Activated naive CD4-positive, alpha-beta T cell treated with anti-CD3 and anti-CD28 coated beads for 36 hours (primary cell): Measurements from ENCODE around the gene RIMS1. TPM values are rescaled to one million over a fixed set of nuclear protein-coding genes. Genes with fewer than 3 reads are reported as not detected.

Experiments
- CTCF ChIA-PET: fragments of 350-600 bp; sonication (Branson Sonifier 250); formaldehyde crosslinking; loops from one replicate; lab custom pipeline; 2021; ENCODE audit warnings: antibody characterized with exemption; lab: Charles Lee
- DNase-seq: peaks from one replicate; pipeline ENCODE4 v3.0.0-alpha.2; 2020
- H3K27ac Mint-ChIP-seq: one replicate; pipeline ENCODE4 v1.8.0; 2021; ENCODE audit warnings: mild to moderate bottlenecking, mixed read lengths
- H3K27me3 Mint-ChIP-seq: one replicate; pipeline ENCODE4 v1.8.0; 2021; ENCODE audit warnings: low read depth, mixed read lengths
- H3K36me3 Mint-ChIP-seq: one replicate; pipeline ENCODE4 v1.8.0; 2021; ENCODE audit warnings: low read depth, mixed read lengths
- H3K4me1 Mint-ChIP-seq: one replicate; pipeline ENCODE4 v1.8.0; 2021; ENCODE audit warnings: low read depth, mixed read lengths
- H3K4me3 Mint-ChIP-seq: one replicate; pipeline ENCODE4 v1.8.0; 2021; ENCODE audit warnings: mild to moderate bottlenecking, moderate library complexity, mixed read lengths
- H3K9me3 Mint-ChIP-seq: one replicate; pipeline ENCODE4 v1.8.0; 2021; ENCODE audit warnings: mixed read lengths
- intact Hi-C: fragments of 100-400 bp; cut with micrococcal nuclease; formaldehyde crosslinking; loops from one replicate; pipeline ENCODE4 v1.15.1; 2023
- total RNA-seq, 2 experiments: library from RNA; stranded (reverse); gene quantifications; one replicate each; pipeline ENCODE4 v1.2.3, GENCODE V29; 2021

Gene RIMS1
- total RNA-seq, 2 experiments from 2014 or later, result not detected

- intact Hi-C loops, result no loop called here
- Mint-ChIP-seq H3K27ac (no peak overlapping the region), H3K27me3 (peaks cover 3% of the 10 kb centered on the region), H3K4me1 (no peaks in the 10 kb centered on the region), H3K4me3 (no peak overlapping the region), H3K9me3 (no peaks in the 10 kb centered on the region), H3K36me3 (no peaks in the 10 kb centered on the region)
- CTCF ChIA-PET, result interaction anchor here (0.7 kb wide), 1 partner anchor 196 kb away, joined by 3 read pairs; no protein-coding TSS in a partner anchor
- DNase-seq, result no peak
Observed at GRCh38 chr6:72064399-72064975, 178.1 kb downstream of the RIMS1 start.

DNA sequence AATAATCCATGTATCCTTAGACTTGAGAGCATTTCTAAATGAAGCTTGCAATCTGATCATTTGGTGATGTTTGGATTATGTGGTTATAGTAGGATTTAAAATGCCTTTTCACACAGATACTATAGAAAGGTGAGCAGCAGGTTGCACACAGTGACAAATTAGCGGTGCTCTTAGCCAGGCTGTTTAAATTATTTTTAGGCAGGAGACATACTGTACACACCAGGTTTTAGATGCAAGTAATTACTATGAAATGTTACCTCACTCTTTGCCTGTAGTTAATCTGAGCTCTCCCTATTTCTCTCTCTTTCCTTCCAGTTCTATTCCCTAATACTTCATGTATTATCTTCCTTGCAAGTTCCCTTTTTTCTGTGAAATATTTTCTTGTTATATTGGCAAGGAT, 191.7 kb downstream of the RIMS1 start:
- H3K27me3 Mint-ChIP-seq, result no peaks in the 10 kb centered on the region
- H3K4me3 Mint-ChIP-seq, result no peak overlapping the region
- H3K36me3 Mint-ChIP-seq, result no peaks in the 10 kb centered on the region
- no peak overlapping the region for H3K27ac Mint-ChIP-seq
- DNase-seq, result no peak
- intact Hi-C loops, result no loop called here
- peaks cover 2% of the 10 kb centered on the region for H3K9me3 Mint-ChIP-seq
- CTCF ChIA-PET, result interaction anchor here (0.5 to 1.6 kb wide), 2 partner anchors 9 to 23 kb away, joined by 3 to 5 read pairs; no protein-coding TSS in a partner anchor
- H3K4me1 Mint-ChIP-seq, result no peaks in the 10 kb centered on the region

GRCh38 chr6:72080260-72080941, 194.1 kb downstream of the RIMS1 start:
- Mint-ChIP-seq H3K36me3 (no peaks in the 10 kb centered on the region), H3K27ac (no peak overlapping the region), H3K9me3 (peaks cover 2% of the 10 kb centered on the region), H3K4me3 (no peak overlapping the region), H3K27me3 (no peaks in the 10 kb centered on the region), H3K4me1 (no peaks in the 10 kb centered on the region)
- DNase-seq, result no peak
- CTCF ChIA-PET, result no interaction called here
- intact Hi-C loops, result loop anchor here (10.0 kb wide), 2 partner anchors 456 to 886 kb away; no protein-coding TSS in a partner anchor

DNA sequence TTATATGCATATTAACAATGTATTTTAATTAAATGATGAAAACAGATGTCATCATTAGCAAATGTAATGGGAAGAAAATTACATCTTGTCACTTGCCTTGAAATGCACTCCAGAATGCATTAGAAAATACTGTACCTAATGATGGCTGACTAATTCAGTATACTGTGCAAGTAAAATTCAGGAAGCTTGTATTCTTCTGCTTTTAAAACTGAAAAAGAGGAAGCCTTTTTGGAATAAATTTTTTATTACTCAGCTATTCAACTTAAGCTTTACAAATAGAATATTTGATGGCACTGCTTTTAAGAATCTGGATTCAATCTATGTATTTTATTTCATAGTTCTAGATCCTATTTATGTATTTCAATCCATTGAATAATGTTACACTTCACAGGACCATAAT, 195.5 kb downstream of the RIMS1 start:
- peaks cover 2% of the 10 kb centered on the region for H3K9me3 Mint-ChIP-seq
- no peaks in the 10 kb centered on the region for H3K36me3 Mint-ChIP-seq
- H3K27me3 Mint-ChIP-seq, result peaks cover 3% of the 10 kb centered on the region
- CTCF ChIA-PET, result interaction anchor here (0.7 to 1.2 kb wide), 2 partner anchors 22 to 158 kb away, joined by 3 read pairs; no protein-coding TSS in a partner anchor
- intact Hi-C loops, result loop anchor here (10.0 kb wide), 2 partner anchors 457 to 887 kb away; no protein-coding TSS in a partner anchor
- no peak overlapping the region for H3K4me3 Mint-ChIP-seq
- H3K27ac Mint-ChIP-seq, result no peak overlapping the region
- no peaks in the 10 kb centered on the region for H3K4me1 Mint-ChIP-seq
- no peak for DNase-seq

- CTCF ChIA-PET, result interaction anchor here (0.6 to 0.8 kb wide), 3 partner anchors 548 to 1709 kb away, joined by 3 read pairs; no protein-coding TSS in a partner anchor
- Mint-ChIP-seq H3K27me3 (peaks cover 3% of the 10 kb centered on the region), H3K27ac (no peak overlapping the region), H3K4me3 (no peak overlapping the region), H3K4me1 (no peaks in the 10 kb centered on the region), H3K9me3 (no peaks in the 10 kb centered on the region), H3K36me3 (no peaks in the 10 kb centered on the region)
- no peak for DNase-seq
- intact Hi-C loops, result loop anchor here (10.0 kb wide), 2 partner anchors 459 to 889 kb away; no protein-coding TSS in a partner anchor
Observed at GRCh38 chr6:72083976-72084375, 197.6 kb downstream of the RIMS1 start.

DNA sequence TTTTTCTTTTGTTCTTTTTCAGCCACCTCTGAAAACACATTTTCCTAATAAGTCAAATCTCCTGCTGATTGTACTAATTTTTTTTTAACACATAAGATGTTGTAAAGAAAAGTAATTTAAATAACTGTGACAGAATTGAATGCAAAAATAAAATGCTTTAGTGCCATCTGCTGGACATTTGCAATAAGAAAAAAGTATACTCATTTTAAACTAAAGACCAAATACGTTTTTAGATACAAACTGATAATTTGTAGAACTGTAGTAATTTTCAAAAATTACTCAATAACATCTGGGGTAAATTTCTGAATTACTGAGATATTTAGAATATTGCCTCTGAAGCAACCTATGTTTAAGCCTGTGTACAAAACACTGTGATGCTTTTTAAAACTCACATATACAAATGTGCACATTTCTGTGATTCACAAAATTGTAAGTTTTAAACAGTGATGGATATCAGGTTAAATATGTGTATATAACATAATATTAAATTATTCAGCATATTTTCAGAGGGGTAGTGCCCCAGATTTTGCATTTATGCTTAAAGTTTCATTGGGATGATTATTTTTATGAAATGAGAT, 198.7 kb downstream of the RIMS1 start:
- H3K36me3 Mint-ChIP-seq, result no peaks in the 10 kb centered on the region
- no peaks in the 10 kb centered on the region for H3K9me3 Mint-ChIP-seq
- no peak for DNase-seq
- H3K27me3 Mint-ChIP-seq, result peaks cover 3% of the 10 kb centered on the region
- H3K27ac Mint-ChIP-seq, result no peak overlapping the region
- intact Hi-C loops, result loop anchor here (1.0 to 10.0 kb wide), 4 partner anchors 460 to 890 kb away; no protein-coding TSS in a partner anchor
- no peaks in the 10 kb centered on the region for H3K4me1 Mint-ChIP-seq
- H3K4me3 Mint-ChIP-seq, result no peak overlapping the region
- CTCF ChIA-PET, result interaction anchor here (0.8 kb wide), 1 partner anchor 550 kb away, joined by 3 read pairs; no protein-coding TSS in a partner anchor

- CTCF ChIA-PET, result no interaction called here
- Mint-ChIP-seq H3K27ac (no peak overlapping the region), H3K36me3 (no peaks in the 10 kb centered on the region), H3K4me1 (no peaks in the 10 kb centered on the region), H3K4me3 (no peak overlapping the region), H3K27me3 (no peaks in the 10 kb centered on the region), H3K9me3 (peaks cover 1% of the 10 kb centered on the region)
- DNase-seq, result no peak
- intact Hi-C loops, result no loop called here
Observed at GRCh38 chr6:72094506-72094905, 208.2 kb downstream of the RIMS1 start.

DNA sequence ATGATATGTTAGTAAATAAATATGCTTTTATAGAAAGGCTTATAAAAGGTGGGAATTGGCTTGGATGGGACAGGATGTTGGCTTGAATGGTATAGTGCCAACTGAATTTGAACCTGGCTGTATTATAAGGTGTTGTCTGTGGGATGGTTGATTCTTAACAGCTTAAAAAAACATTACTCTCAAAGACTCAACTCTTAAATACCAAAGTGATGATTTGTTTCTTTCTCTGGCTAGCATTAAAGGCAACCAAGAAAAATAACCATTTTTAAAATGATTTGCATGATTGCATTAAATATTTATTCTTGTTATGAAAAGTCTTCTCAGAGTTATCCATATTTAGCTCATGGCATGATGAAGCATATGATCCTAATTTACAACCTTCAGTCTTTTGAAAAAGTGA, 216.2 kb downstream of the RIMS1 start:
- no peak overlapping the region for H3K4me3 Mint-ChIP-seq
- intact Hi-C loops, result no loop called here
- H3K27ac Mint-ChIP-seq, result no peak overlapping the region
- CTCF ChIA-PET, result no interaction called here
- no peak for DNase-seq
- H3K36me3 Mint-ChIP-seq, result no peaks in the 10 kb centered on the region
- no peaks in the 10 kb centered on the region for H3K27me3 Mint-ChIP-seq
- H3K4me1 Mint-ChIP-seq, result no peaks in the 10 kb centered on the region
- no peaks in the 10 kb centered on the region for H3K9me3 Mint-ChIP-seq

- CTCF ChIA-PET, result no interaction called here
- intact Hi-C loops, result no loop called here
- H3K4me1 Mint-ChIP-seq, result no peaks in the 10 kb centered on the region
- H3K4me3 Mint-ChIP-seq, result no peak overlapping the region
- no peak for DNase-seq
- no peaks in the 10 kb centered on the region for H3K36me3 Mint-ChIP-seq
- H3K9me3 Mint-ChIP-seq, result no peaks in the 10 kb centered on the region
- no peak overlapping the region for H3K27ac Mint-ChIP-seq
- H3K27me3 Mint-ChIP-seq, result no peaks in the 10 kb centered on the region
Observed at GRCh38 chr6:72111611-72112010, 225.3 kb downstream of the RIMS1 start.

DNA sequence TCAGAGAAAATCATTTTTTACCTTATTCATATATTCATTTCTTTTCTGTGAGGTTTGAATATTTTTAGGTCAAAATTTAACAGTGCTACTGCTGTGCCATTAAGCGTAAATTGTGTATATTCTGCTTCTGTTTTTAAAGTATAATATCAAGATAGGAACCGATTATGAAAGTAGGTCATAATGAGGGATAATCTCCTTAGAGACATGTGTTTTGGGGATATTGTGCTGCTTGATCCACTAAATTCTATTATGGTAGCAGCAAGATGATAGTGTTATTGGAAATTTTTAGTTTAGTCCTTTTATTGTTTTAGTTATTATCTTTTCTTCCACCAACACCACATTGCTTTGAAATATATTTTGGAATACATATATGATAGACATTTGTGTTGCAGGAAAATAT, 244.0 kb downstream of the RIMS1 start:
- H3K27me3 Mint-ChIP-seq, result no peaks in the 10 kb centered on the region
- no peaks in the 10 kb centered on the region for H3K36me3 Mint-ChIP-seq
- CTCF ChIA-PET, result no interaction called here
- no peak overlapping the region for H3K27ac Mint-ChIP-seq
- no peaks in the 10 kb centered on the region for H3K9me3 Mint-ChIP-seq
- intact Hi-C loops, result no loop called here
- H3K4me1 Mint-ChIP-seq, result no peaks in the 10 kb centered on the region
- H3K4me3 Mint-ChIP-seq, result no peak overlapping the region
- DNase-seq, result no peak

DNA sequence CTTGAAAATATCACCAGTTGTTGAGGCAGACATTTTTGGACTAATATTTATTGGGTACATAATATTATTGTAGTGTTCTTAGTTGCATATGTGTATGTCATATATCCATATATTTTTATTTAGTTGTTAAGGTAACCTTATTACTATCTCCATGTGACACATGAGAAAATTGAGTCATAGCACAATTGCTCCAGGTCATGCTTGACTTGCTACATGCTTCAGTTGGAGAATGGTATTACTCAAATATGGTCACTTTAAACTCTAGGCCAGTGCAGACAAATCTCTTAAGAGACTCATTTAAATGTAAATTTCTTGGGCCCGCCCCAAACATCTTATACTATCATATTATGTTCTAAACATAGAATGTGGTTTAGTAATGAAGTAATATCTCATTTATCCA, 246.1 kb downstream of the RIMS1 start:
- H3K27ac Mint-ChIP-seq, result no peak overlapping the region
- H3K4me1 Mint-ChIP-seq, result no peaks in the 10 kb centered on the region
- H3K27me3 Mint-ChIP-seq, result no peaks in the 10 kb centered on the region
- no peak overlapping the region for H3K4me3 Mint-ChIP-seq
- intact Hi-C loops, result no loop called here
- H3K9me3 Mint-ChIP-seq, result no peaks in the 10 kb centered on the region
- DNase-seq, result no peak
- H3K36me3 Mint-ChIP-seq, result no peaks in the 10 kb centered on the region
- CTCF ChIA-PET, result interaction anchor here (0.7 kb wide), 1 partner anchor 1924 kb away, joined by 3 read pairs; no protein-coding TSS in a partner anchor

GRCh38 chr6:72132851-72133250, 246.5 kb downstream of the RIMS1 start:
- Mint-ChIP-seq H3K4me1 (no peaks in the 10 kb centered on the region), H3K9me3 (no peaks in the 10 kb centered on the region), H3K27ac (no peak overlapping the region), H3K27me3 (no peaks in the 10 kb centered on the region), H3K36me3 (no peaks in the 10 kb centered on the region), H3K4me3 (no peak overlapping the region)
- DNase-seq, result no peak
- CTCF ChIA-PET, result interaction anchor here (0.7 kb wide), 1 partner anchor 1924 kb away, joined by 3 read pairs; no protein-coding TSS in a partner anchor
- intact Hi-C loops, result no loop called here
